ENCODE results near the gene PPARD. TPM values are rescaled to one million over a fixed set of nuclear protein-coding genes. Genes with fewer than 3 reads are reported as not detected.

PPARD gene
- polyA plus RNA-seq, 3 donors, result 1.2 to 22.0 (median 2.4) TPM

- Mint-ChIP-seq H3K4me3 (peak overlapping the region in 1 of 2 donors; percentile 12), H3K27ac (no peak overlapping the region)
- no CpG with 5 or more reads among the region's 2 CpGs for WGBS (ENCODE audit: insufficient coverage)
Measured at GRCh38 chr6:35362200-35362599, 19.8 kb downstream of the PPARD start.

DNA sequence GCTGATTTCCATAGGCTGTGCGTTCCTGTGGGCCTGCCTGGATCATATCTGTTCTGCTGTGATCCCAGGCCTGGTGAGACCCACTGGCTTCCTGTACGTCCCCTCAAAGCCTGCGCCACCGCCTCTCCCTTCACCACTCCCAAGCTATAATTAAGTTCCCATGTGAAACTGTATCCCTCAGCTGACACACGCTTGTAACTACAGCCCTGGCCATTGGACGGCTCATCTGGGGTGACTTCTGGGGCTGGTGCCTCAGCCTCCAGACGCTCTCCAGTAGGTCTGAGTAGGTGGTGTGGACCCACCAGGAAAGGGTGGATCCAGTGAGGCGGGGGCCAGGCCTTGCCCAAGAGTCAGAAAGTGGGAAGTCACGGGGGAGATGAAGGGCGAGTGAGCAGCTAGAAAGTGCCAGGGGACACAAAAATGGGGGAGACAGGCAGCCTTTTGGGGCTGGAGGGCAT, 21.0 kb downstream of the PPARD start:
- peak overlapping the region in 6 of 7 donors; percentile 57 to 76 (median 68) for H3K27ac Mint-ChIP-seq
- TF ChIP-seq, protein P1, sequence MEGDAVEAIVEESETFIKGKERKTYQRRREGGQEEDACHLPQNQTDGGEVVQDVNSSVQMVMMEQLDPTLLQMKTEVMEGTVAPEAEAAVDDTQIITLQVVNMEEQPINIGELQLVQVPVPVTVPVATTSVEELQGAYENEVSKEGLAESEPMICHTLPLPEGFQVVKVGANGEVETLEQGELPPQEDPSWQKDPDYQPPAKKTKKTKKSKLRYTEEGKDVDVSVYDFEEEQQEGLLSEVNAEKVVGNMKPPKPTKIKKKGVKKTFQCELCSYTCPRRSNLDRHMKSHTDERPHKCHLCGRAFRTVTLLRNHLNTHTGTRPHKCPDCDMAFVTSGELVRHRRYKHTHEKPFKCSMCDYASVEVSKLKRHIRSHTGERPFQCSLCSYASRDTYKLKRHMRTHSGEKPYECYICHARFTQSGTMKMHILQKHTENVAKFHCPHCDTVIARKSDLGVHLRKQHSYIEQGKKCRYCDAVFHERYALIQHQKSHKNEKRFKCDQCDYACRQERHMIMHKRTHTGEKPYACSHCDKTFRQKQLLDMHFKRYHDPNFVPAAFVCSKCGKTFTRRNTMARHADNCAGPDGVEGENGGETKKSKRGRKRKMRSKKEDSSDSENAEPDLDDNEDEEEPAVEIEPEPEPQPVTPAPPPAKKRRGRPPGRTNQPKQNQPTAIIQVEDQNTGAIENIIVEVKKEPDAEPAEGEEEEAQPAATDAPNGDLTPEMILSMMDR (IDR thresholded peaks at IDR 0.05), result no peak
- intact Hi-C loops (cut with micrococcal nuclease), result no loop called here
- no peaks in the 10 kb centered on the region for H3K9me3 ChIP-seq (replicated peaks in 1 of 2; ENCODE audit: control insufficient read depth in 1 of 2, insufficient read depth in 1 of 2, low read length in 2 of 2)
- H3K4me3 ChIP-seq (replicated peaks in 1 of 3; ENCODE audit: low read depth in 2 of 3, low read length in 3 of 3), result no peak overlapping the region
- H3K4me1 Mint-ChIP-seq, result peaks cover 38% of the 10 kb centered on the region
- peak; percentile 42 to 72 (median 66) for DNase-seq
- peaks cover 0 to 7% of the 10 kb centered on the region in 2 donors for H3K27me3 ChIP-seq (ENCODE audit: control insufficient read depth in 2 of 2, insufficient read depth in 2 of 2, low read length in 2 of 2)
- H3K27me3 Mint-ChIP-seq (ENCODE audit: low read depth in 3 of 3), result peaks cover 14 to 20% (median 17%) of the 10 kb centered on the region in 3 donors
- H3K27ac ChIP-seq (ENCODE audit: low read depth in 1 of 2, low read length in 2 of 2), result no peak overlapping the region
- no peak overlapping the region for H3K9ac ChIP-seq (ENCODE audit: insufficient read depth, low read length, poor library complexity, severe bottlenecking)
- peaks cover 74% of the 10 kb centered on the region for H4K20me1 ChIP-seq (ENCODE audit: insufficient read depth, low read length)
- H3K36me3 Mint-ChIP-seq, result peaks cover 66 to 68% of the 10 kb centered on the region in 2 donors
- peak overlapping the region; percentile 17 for H3K4me2 ChIP-seq (replicated peaks; ENCODE audit: extremely low read depth, low read length, poor library complexity, severe bottlenecking)
- H3K79me2 ChIP-seq (ENCODE audit: insufficient read depth, low read length), result peaks cover 2% of the 10 kb centered on the region
- peak overlapping the region; percentile 7 to 27 for H3K4me3 Mint-ChIP-seq
- H3K36me3 ChIP-seq (replicated peaks in 1 of 2; ENCODE audit: control insufficient read depth in 1 of 2, insufficient read depth in 2 of 2, low read length in 2 of 2), result peaks cover 2 to 10% of the 10 kb centered on the region in 2 donors
- peaks cover 0 to 2% (median 0%) of the 10 kb centered on the region in 7 donors for H3K9me3 Mint-ChIP-seq
- 16% methylated on average over 9 of the region's 10 CpGs for WGBS (ENCODE audit: insufficient coverage)
- H2AFZ ChIP-seq (ENCODE audit: insufficient read depth, low read depth, low read length, poor library complexity, severe bottlenecking), result no peak overlapping the region
- H3K4me1 ChIP-seq (ENCODE audit: control insufficient read depth in 1 of 2, insufficient read depth in 2 of 2, low read length in 2 of 2), result peaks cover 18 to 31% of the 10 kb centered on the region in 2 donors

More at GRCh38 chr6:35362200-35362599, 19.8 kb downstream of the PPARD start:
- Histone ChIP-seq H2AFZ (ENCODE audit: insufficient read depth, low read depth, low read length, poor library complexity, severe bottlenecking) (no peak overlapping the region), H3K9ac (ENCODE audit: insufficient read depth, low read length, poor library complexity, severe bottlenecking) (no peak overlapping the region), H3K9me3 (replicated peaks in 1 of 2; ENCODE audit: control insufficient read depth in 1 of 2, insufficient read depth in 1 of 2, low read length in 2 of 2) (no peaks in the 10 kb centered on the region), H3K36me3 (replicated peaks in 1 of 2; ENCODE audit: control insufficient read depth in 1 of 2, insufficient read depth in 2 of 2, low read length in 2 of 2) (peaks cover 3 to 21% of the 10 kb centered on the region in 2 donors), H3K4me2 (replicated peaks; ENCODE audit: extremely low read depth, low read length, poor library complexity, severe bottlenecking) (no peak overlapping the region), H3K27me3 (ENCODE audit: control insufficient read depth in 2 of 2, insufficient read depth in 2 of 2, low read length in 2 of 2) (peaks cover 0 to 1% of the 10 kb centered on the region in 2 donors), H3K79me2 (ENCODE audit: insufficient read depth, low read length) (no peaks in the 10 kb centered on the region), H3K4me1 (ENCODE audit: control insufficient read depth in 1 of 2, insufficient read depth in 2 of 2, low read length in 2 of 2) (peaks cover 13 to 23% of the 10 kb centered on the region in 2 donors), H3K27ac (ENCODE audit: low read depth in 1 of 2, low read length in 2 of 2) (no peak overlapping the region), H4K20me1 (ENCODE audit: insufficient read depth, low read length) (peaks cover 74% of the 10 kb centered on the region), H3K4me3 (replicated peaks in 1 of 3; ENCODE audit: low read depth in 2 of 3, low read length in 3 of 3) (no peak overlapping the region)
- H3K36me3 Mint-ChIP-seq, result peaks cover 67 to 71% of the 10 kb centered on the region in 2 donors
- peaks cover 11 to 20% (median 16%) of the 10 kb centered on the region in 3 donors for H3K27me3 Mint-ChIP-seq (ENCODE audit: low read depth in 3 of 3)
- DNase-seq, result no peak
- intact Hi-C loops (cut with micrococcal nuclease), result no loop called here
- peaks cover 29% of the 10 kb centered on the region for H3K4me1 Mint-ChIP-seq
- TF ChIP-seq, protein P1 (IDR thresholded peaks at IDR 0.05), result no peak
- H3K9me3 Mint-ChIP-seq, result peaks cover 0 to 2% (median 0%) of the 10 kb centered on the region in 7 donors
